ENCODE measurements around the gene PLXDC1.

DNA sequence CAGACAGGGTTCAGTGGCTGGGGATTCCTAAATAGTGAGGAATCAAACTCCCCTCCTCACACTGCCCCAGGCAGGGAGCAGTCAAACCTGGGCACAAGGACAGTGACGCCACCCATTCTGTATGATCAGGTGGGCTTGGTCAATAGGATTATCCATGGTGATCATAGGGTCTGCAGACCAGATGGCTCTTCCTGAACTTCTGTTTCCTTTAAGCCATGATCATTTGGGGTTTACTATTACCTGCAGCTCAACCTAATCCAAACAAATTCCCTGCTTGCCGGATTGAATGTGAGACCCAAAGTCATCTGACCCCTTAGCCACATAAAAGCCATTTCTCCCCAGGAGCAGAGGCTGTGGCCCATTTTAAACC is 54.3 kb downstream of the PLXDC1 start:
- TF ChIP-seq, protein P1, sequence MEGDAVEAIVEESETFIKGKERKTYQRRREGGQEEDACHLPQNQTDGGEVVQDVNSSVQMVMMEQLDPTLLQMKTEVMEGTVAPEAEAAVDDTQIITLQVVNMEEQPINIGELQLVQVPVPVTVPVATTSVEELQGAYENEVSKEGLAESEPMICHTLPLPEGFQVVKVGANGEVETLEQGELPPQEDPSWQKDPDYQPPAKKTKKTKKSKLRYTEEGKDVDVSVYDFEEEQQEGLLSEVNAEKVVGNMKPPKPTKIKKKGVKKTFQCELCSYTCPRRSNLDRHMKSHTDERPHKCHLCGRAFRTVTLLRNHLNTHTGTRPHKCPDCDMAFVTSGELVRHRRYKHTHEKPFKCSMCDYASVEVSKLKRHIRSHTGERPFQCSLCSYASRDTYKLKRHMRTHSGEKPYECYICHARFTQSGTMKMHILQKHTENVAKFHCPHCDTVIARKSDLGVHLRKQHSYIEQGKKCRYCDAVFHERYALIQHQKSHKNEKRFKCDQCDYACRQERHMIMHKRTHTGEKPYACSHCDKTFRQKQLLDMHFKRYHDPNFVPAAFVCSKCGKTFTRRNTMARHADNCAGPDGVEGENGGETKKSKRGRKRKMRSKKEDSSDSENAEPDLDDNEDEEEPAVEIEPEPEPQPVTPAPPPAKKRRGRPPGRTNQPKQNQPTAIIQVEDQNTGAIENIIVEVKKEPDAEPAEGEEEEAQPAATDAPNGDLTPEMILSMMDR (IDR thresholded peaks at IDR 0.05; ENCODE audit: low read depth, low read length): no peak
- no peak for TF ChIP-seq EZH2phosphoT487 (IDR thresholded peaks at IDR 0.05; ENCODE audit: low read depth)
